Measurements from ENCODE around the gene EGFL8. TPM values are rescaled to one million over a fixed set of nuclear protein-coding genes. Genes with fewer than 3 reads are reported as not detected.

The EGFL8 gene
- total RNA-seq, 2 donors from 2014 or later, result 4.8 to 5.2 TPM

Small RNAs within 50 kb of the gene (microRNA-seq; reads per million reads assigned to microRNA genes)
- gene MIR6721 (ENCODE audit: borderline number of aligned reads in 2 of 2, borderline replicate concordance in 1 of 2) (2.8 to 4.2 reads per million in 2 donors), gene MIR6833 (ENCODE audit: borderline number of aligned reads in 2 of 2, borderline replicate concordance in 1 of 2) (0 to 0.71 reads per million in 2 donors)

Other genes starting within 250 kb of the EGFL8 start
- gene C2, start 236.9 kb upstream of the EGFL8 start, total RNA-seq, result 10 to 100 TPM in 1 of 2 donors, 1 to 10 TPM in 1; 3.5 to 19.9 TPM
- 100 to 1,000 TPM in 1 of 2 donors, 10 to 100 TPM in 1; 65.5 to 126 TPM for gene CFB, start 218.5 kb upstream of the EGFL8 start, total RNA-seq
- gene NELFE, start 205.6 kb upstream of the EGFL8 start, total RNA-seq, result 10 to 100 TPM; 40.0 to 81.7 TPM
- gene SKIC2, start 205.4 kb upstream of the EGFL8 start, total RNA-seq, result 10 to 100 TPM; 18.7 to 31.6 TPM
- 10 to 100 TPM; 12.1 to 14.1 TPM for gene DXO, start 192.5 kb upstream of the EGFL8 start, total RNA-seq
- 100 to 1,000 TPM; 152 to 175 TPM for gene C4A, start 182.5 kb upstream of the EGFL8 start, total RNA-seq
- 100 to 1,000 TPM; 150 to 241 TPM for gene C4B, start 149.8 kb upstream of the EGFL8 start, total RNA-seq
- gene CYP21A2, start 126.2 kb upstream of the EGFL8 start, total RNA-seq, result 1 to 10 TPM in 1 of 2 donors, under 1 TPM in 1; 0.19 to 1.2 TPM
- gene TNXB, start 55.3 kb upstream of the EGFL8 start, total RNA-seq, result 100 to 1,000 TPM; 138 to 210 TPM
- gene ATF6B, start 36.3 kb upstream of the EGFL8 start, total RNA-seq, result 10 to 100 TPM; 15.0 to 15.3 TPM
- 1 to 10 TPM; 1.1 to 3.4 TPM for gene FKBPL, start 34.3 kb upstream of the EGFL8 start, total RNA-seq
- 1 to 10 TPM in 1 of 2 donors, under 1 TPM in 1; 0.70 to 1.1 TPM for gene PRRT1, start 12.7 kb upstream of the EGFL8 start, total RNA-seq
- gene PPT2, start 10.5 kb upstream of the EGFL8 start, total RNA-seq, result 10 to 100 TPM; 19.5 to 27.0 TPM
- gene AGPAT1, start 11.5 kb downstream of the EGFL8 start, total RNA-seq, result 10 to 100 TPM; 59.6 to 77.1 TPM
- gene RNF5, start 13.8 kb downstream of the EGFL8 start, total RNA-seq, result 100 to 1,000 TPM; 104 to 106 TPM
- 1 to 10 TPM in 1 of 2 donors, under 1 TPM in 1; 0.94 to 1.4 TPM for gene AGER, start 19.7 kb downstream of the EGFL8 start, total RNA-seq
- 10 to 100 TPM; 26.0 to 32.5 TPM for gene PBX2, start 25.6 kb downstream of the EGFL8 start, total RNA-seq
- 1 to 10 TPM; 3.6 to 9.0 TPM for gene GPSM3, start 28.0 kb downstream of the EGFL8 start, total RNA-seq
- gene NOTCH4, start 59.5 kb downstream of the EGFL8 start, total RNA-seq, result 10 to 100 TPM; 16.2 to 22.5 TPM
- not detected for gene TSBP1, start 207.3 kb downstream of the EGFL8 start, total RNA-seq
- gene BTNL2, start 242.6 kb downstream of the EGFL8 start, total RNA-seq, result not detected